Measurements from ENCODE around the gene MGAT1.

The MGAT1 gene

GRCh38 chr5:180810210-180810958 lies 7.8 kb upstream of the MGAT1 start:
- ATAC-seq (ENCODE audit: insufficient read depth, low read depth) (peak; percentile 76), DNase-seq (peak; percentile 95)
- Histone ChIP-seq H3K9me3 (ENCODE audit: insufficient read depth, low read length, severe bottlenecking) (no peaks in the 10 kb centered on the region), H3K4me1 (ENCODE audit: insufficient read depth, low read length) (peaks cover 54% of the 10 kb centered on the region), H4K20me1 (ENCODE audit: insufficient read depth, low read length) (no peaks in the 10 kb centered on the region), H3K27me3 (ENCODE audit: insufficient read depth, low read length, poor library complexity) (no peaks in the 10 kb centered on the region), H3K4me2 (ENCODE audit: insufficient read depth, low read length) (peak overlapping the region; percentile 90), H3K4me3 (ENCODE audit: low read depth in 1 of 2, low read length in 2 of 2) (peak overlapping the region; percentile 67 to 74), H3K79me2 (ENCODE audit: insufficient read depth, low read length) (peaks cover 47% of the 10 kb centered on the region), H2AFZ (ENCODE audit: low read depth, low read length) (peak overlapping the region; percentile 91), H3K27ac (ENCODE audit: low read length) (peak overlapping the region; percentile 99), H3K36me3 (ENCODE audit: insufficient read depth, low read length) (peaks cover 24% of the 10 kb centered on the region), H3K9ac (ENCODE audit: low read depth, low read length) (peak overlapping the region; percentile 96)
- TF ChIP-seq CTCF (IDR thresholded peaks at IDR 0.05; ENCODE audit: borderline replicate concordance, extremely low read depth, low read length, poor library complexity, severe bottlenecking) = peak; percentile 11
- no peak for TF ChIP-seq EZH2 (IDR thresholded peaks at IDR 0.05; ENCODE audit: borderline replicate concordance, low read depth, low read length, severe bottlenecking)

GRCh38 chr5:180809403-180810209 lies 7.0 kb upstream of the MGAT1 start:
- Histone ChIP-seq H3K79me2 (ENCODE audit: insufficient read depth, low read length) (peaks cover 54% of the 10 kb centered on the region), H3K9ac (ENCODE audit: low read depth, low read length) (peak overlapping the region; percentile 96), H3K27ac (ENCODE audit: low read length) (peak overlapping the region; percentile 99), H4K20me1 (ENCODE audit: insufficient read depth, low read length) (no peaks in the 10 kb centered on the region), H3K4me3 (ENCODE audit: low read depth in 1 of 2, low read length in 2 of 2) (peak overlapping the region; percentile 67 to 74), H3K4me1 (ENCODE audit: insufficient read depth, low read length) (peaks cover 61% of the 10 kb centered on the region), H3K4me2 (ENCODE audit: insufficient read depth, low read length) (peak overlapping the region; percentile 90), H3K27me3 (ENCODE audit: insufficient read depth, low read length, poor library complexity) (no peaks in the 10 kb centered on the region), H3K9me3 (ENCODE audit: insufficient read depth, low read length, severe bottlenecking) (no peaks in the 10 kb centered on the region), H2AFZ (ENCODE audit: low read depth, low read length) (peak overlapping the region; percentile 77), H3K36me3 (ENCODE audit: insufficient read depth, low read length) (peaks cover 24% of the 10 kb centered on the region)
- peak; percentile 91 for DNase-seq
- peak; percentile 77 for ATAC-seq (ENCODE audit: insufficient read depth, low read depth)
- no peak for TF ChIP-seq EZH2 (IDR thresholded peaks at IDR 0.05; ENCODE audit: borderline replicate concordance, low read depth, low read length, severe bottlenecking)
- TF ChIP-seq CTCF (IDR thresholded peaks at IDR 0.05; ENCODE audit: borderline replicate concordance, extremely low read depth, low read length, poor library complexity, severe bottlenecking) = no peak

- Histone ChIP-seq H3K9me3 (ENCODE audit: insufficient read depth, low read length, severe bottlenecking) (no peaks in the 10 kb centered on the region), H3K36me3 (ENCODE audit: insufficient read depth, low read length) (peaks cover 24% of the 10 kb centered on the region), H3K27ac (ENCODE audit: low read length) (peak overlapping the region; percentile 99), H3K4me2 (ENCODE audit: insufficient read depth, low read length) (peak overlapping the region; percentile 90), H3K27me3 (ENCODE audit: insufficient read depth, low read length, poor library complexity) (no peaks in the 10 kb centered on the region), H2AFZ (ENCODE audit: low read depth, low read length) (no peak overlapping the region), H4K20me1 (ENCODE audit: insufficient read depth, low read length) (no peaks in the 10 kb centered on the region), H3K4me1 (ENCODE audit: insufficient read depth, low read length) (peaks cover 72% of the 10 kb centered on the region), H3K79me2 (ENCODE audit: insufficient read depth, low read length) (peaks cover 63% of the 10 kb centered on the region), H3K4me3 (ENCODE audit: low read depth in 1 of 2, low read length in 2 of 2) (peak overlapping the region; percentile 1 to 74; a peak in 3 of 4 replicates), H3K9ac (ENCODE audit: low read depth, low read length) (peak overlapping the region; percentile 96)
- no peak for ATAC-seq (ENCODE audit: insufficient read depth, low read depth)
- DNase-seq = no peak
- TF ChIP-seq EZH2 (IDR thresholded peaks at IDR 0.05; ENCODE audit: borderline replicate concordance, low read depth, low read length, severe bottlenecking) (no peak), CTCF (IDR thresholded peaks at IDR 0.05; ENCODE audit: borderline replicate concordance, extremely low read depth, low read length, poor library complexity, severe bottlenecking) (no peak)
Measured at GRCh38 chr5:180808461-180809000, 5.9 kb upstream of the MGAT1 start.
